Muscle of leg (tissue), 11 donors: ENCODE data around the gene OSBPL10. TPM values are rescaled to one million over a fixed set of nuclear protein-coding genes. Genes with fewer than 3 reads are reported as not detected.
"Not testable (repeated sequence)": the region's sequence is repeated elsewhere in the genome, so short reads cannot be mapped to it uniquely, and the experiment has no call there.

Experiments used
- DNase-seq: peaks from one replicate; pipeline ENCODE4 v3.0.0; 2013
- H3K27ac ChIP-seq: one replicate; pipeline ENCODE4 v1.5.1; 2013; ENCODE audit warnings: mild to moderate bottlenecking, low read length, control low read depth
- H3K27me3 ChIP-seq: one replicate; pipeline ENCODE4 v1.6.1; 2013; ENCODE audit warnings: low read length; ENCODE audit not compliant: control insufficient read depth, insufficient read depth
- H3K36me3 ChIP-seq: one replicate; pipeline ENCODE4 v1.6.1; 2013; ENCODE audit warnings: low read length; ENCODE audit not compliant: control insufficient read depth, insufficient read depth
- H3K4me1 ChIP-seq: one replicate; pipeline ENCODE4 v1.6.1; 2013; ENCODE audit warnings: low read length; ENCODE audit not compliant: control insufficient read depth, insufficient read depth
- H3K4me3 ChIP-seq: one replicate; pipeline ENCODE4 v1.5.1; 2013; ENCODE audit warnings: low read length, control low read depth
- H3K9me3 ChIP-seq: replicated peaks from 2 replicates; pipeline ENCODE4 v1.6.1; 2013; ENCODE audit warnings: low read depth, low read length; ENCODE audit not compliant: control insufficient read depth
- WGBS: methylation state at CpG from one replicate; pipeline ENCODE4 v1.1.5; 2013; ENCODE audit warnings: missing lambda C conversion rate; ENCODE audit not compliant: insufficient coverage; 5-methylcytosine and 5-hydroxymethylcytosine counted together
- polyA plus RNA-seq, 8 donors: library from polyadenylated mRNA; unstranded; fragments of 120-200 nt; gene quantifications; one replicate each; pipeline versions ENCODE4 v1.2.1 to v1.2.3, GENCODE V29; 2013; ENCODE audit warnings: inconsistent platforms in 1 of 8, low replicate concordance in 1 of 8; ENCODE audit not compliant: insufficient read length in 8 of 8, insufficient read depth in 1 of 8
- total RNA-seq: library from RNA; stranded (reverse); fragments of 120-200 nt; gene quantifications from one replicate; pipeline ENCODE4 v1.2.4, GENCODE V29; 2013

The OSBPL10 gene
- total and polyA plus RNA-seq, 9 donors, result 7.6 to 19.3 (median 13.7) TPM

GRCh38 chr3:31693346-31693745 lies 287.7 kb downstream of the OSBPL10 start:
- Histone ChIP-seq H3K4me1 (no peaks in the 10 kb centered on the region), H3K4me3 (no peak overlapping the region), H3K36me3 (no peaks in the 10 kb centered on the region), H3K9me3 (no peaks in the 10 kb centered on the region), H3K27ac (no peak overlapping the region), H3K27me3 (no peaks in the 10 kb centered on the region)
- no CpG with 5 or more reads among the region's 5 CpGs for WGBS
- no peak for DNase-seq

GRCh38 chr3:31692751-31693150 lies 288.3 kb downstream of the OSBPL10 start:
- no peak for DNase-seq
- Histone ChIP-seq H3K9me3 (no peaks in the 10 kb centered on the region), H3K4me1 (no peaks in the 10 kb centered on the region), H3K4me3 (no peak overlapping the region), H3K27me3 (no peaks in the 10 kb centered on the region), H3K27ac (no peak overlapping the region), H3K36me3 (no peaks in the 10 kb centered on the region)
- WGBS, result 56% methylated on average over 2 of the region's 5 CpGs

- Histone ChIP-seq H3K27me3 (no peaks in the 10 kb centered on the region), H3K36me3 (no peaks in the 10 kb centered on the region), H3K9me3 (no peaks in the 10 kb centered on the region), H3K27ac (no peak overlapping the region), H3K4me3 (no peak overlapping the region), H3K4me1 (no peaks in the 10 kb centered on the region)
- DNase-seq, result no peak
- WGBS, result 100% methylated on average over 1 of the region's 3 CpGs
Measured at GRCh38 chr3:31690771-31691170, 290.3 kb downstream of the OSBPL10 start.

- not testable (repeated sequence) for H3K27me3 ChIP-seq, H3K4me1 ChIP-seq, H3K4me3 ChIP-seq, DNase-seq, H3K36me3 ChIP-seq, H3K27ac ChIP-seq, H3K9me3 ChIP-seq
- WGBS, result no CpG with 5 or more reads among the region's 4 CpGs
Measured at GRCh38 chr3:31689523-31689922, 291.5 kb downstream of the OSBPL10 start.

- DNase-seq, result no peak
- WGBS, result no CpG with 5 or more reads among the region's 1 CpG
Measured at GRCh38 chr3:31688984-31689383, 292.1 kb downstream of the OSBPL10 start.

GRCh38 chr3:31687020-31687802 lies 293.9 kb downstream of the OSBPL10 start:
- Histone ChIP-seq H3K4me1 (no peaks in the 10 kb centered on the region), H3K27ac (no peak overlapping the region), H3K27me3 (no peaks in the 10 kb centered on the region), H3K36me3 (peaks cover 4% of the 10 kb centered on the region), H3K4me3 (no peak overlapping the region), H3K9me3 (no peaks in the 10 kb centered on the region)
- DNase-seq, result no peak
- WGBS, result 93% methylated on average over 2 of the region's 6 CpGs

More at GRCh38 chr3:31688984-31689383, 292.1 kb downstream of the OSBPL10 start:
- Histone ChIP-seq H3K36me3 (no peaks in the 10 kb centered on the region), H3K27me3 (no peaks in the 10 kb centered on the region), H3K9me3 (no peaks in the 10 kb centered on the region), H3K4me1 (no peaks in the 10 kb centered on the region), H3K27ac (no peak overlapping the region), H3K4me3 (no peak overlapping the region)

GRCh38 chr3:31680072-31680870 lies 300.8 kb downstream of the OSBPL10 start:
- H3K4me1 ChIP-seq, result no peaks in the 10 kb centered on the region
- peaks cover 4% of the 10 kb centered on the region for H3K36me3 ChIP-seq
- H3K27ac ChIP-seq, result no peak overlapping the region
- no peaks in the 10 kb centered on the region for H3K27me3 ChIP-seq
- H3K4me3 ChIP-seq, result no peak overlapping the region
- DNase-seq, result no peak
- WGBS, result 55% methylated on average over 5 of the region's 10 CpGs
- no peaks in the 10 kb centered on the region for H3K9me3 ChIP-seq

- H3K4me3 ChIP-seq, result no peak overlapping the region
- no peak for DNase-seq
- H3K9me3 ChIP-seq, result no peaks in the 10 kb centered on the region
- H3K27me3 ChIP-seq, result no peaks in the 10 kb centered on the region
- H3K4me1 ChIP-seq, result peaks cover 3% of the 10 kb centered on the region
- 45% methylated on average over 5 of the region's 8 CpGs for WGBS
- H3K36me3 ChIP-seq, result no peaks in the 10 kb centered on the region
- no peak overlapping the region for H3K27ac ChIP-seq
Measured at GRCh38 chr3:31676556-31676955, 304.5 kb downstream of the OSBPL10 start.

- Histone ChIP-seq H3K4me3 (no peak overlapping the region), H3K4me1 (peaks cover 3% of the 10 kb centered on the region), H3K36me3 (peaks cover 3% of the 10 kb centered on the region), H3K9me3 (no peaks in the 10 kb centered on the region), H3K27ac (no peak overlapping the region), H3K27me3 (no peaks in the 10 kb centered on the region)
- DNase-seq, result no peak
- no CpG with 5 or more reads among the region's 1 CpG for WGBS
Measured at GRCh38 chr3:31673950-31674349, 307.1 kb downstream of the OSBPL10 start.

GRCh38 chr3:31671976-31672375 lies 309.1 kb downstream of the OSBPL10 start:
- H3K27ac ChIP-seq, result no peak overlapping the region
- WGBS, result no CpG with 5 or more reads among the region's 6 CpGs
- no peaks in the 10 kb centered on the region for H3K9me3 ChIP-seq
- peaks cover 4% of the 10 kb centered on the region for H3K36me3 ChIP-seq
- H3K4me3 ChIP-seq, result no peak overlapping the region
- DNase-seq, result no peak
- H3K27me3 ChIP-seq, result no peaks in the 10 kb centered on the region
- peaks cover 3% of the 10 kb centered on the region for H3K4me1 ChIP-seq
